A673 (cell line): ENCODE data around the gene SLC2A1. TPM values are rescaled to one million over a fixed set of nuclear protein-coding genes. Genes with fewer than 3 reads are reported as not detected.

Experiments used
- BruUV-seq: library from RNA; stranded (reverse); fragments of 400-500 nt; replicated peaks from 2 replicates; lab custom pipeline; 2021; lab: Mats Ljungman, UMichigan
- CTCF ChIA-PET: fragments of 300-600 bp; sonication (Branson Sonifier 250); formaldehyde crosslinking; loops from one replicate; lab custom pipeline; 2022; ENCODE audit warnings: antibody characterized with exemption; lab: Charles Lee
- POLR2A ChIA-PET: fragments of 300-600 bp; sonication (Branson Sonifier 250); formaldehyde crosslinking; loops from one replicate; lab custom pipeline; 2022; ENCODE audit warnings: antibody characterized with exemption; ENCODE audit not compliant: low non-redundant PET; lab: Charles Lee
- DNase-seq: peaks from one replicate; pipeline ENCODE4 v3.0.0-alpha.2; 2015; ENCODE audit warnings: low spot score
- H3K27ac ChIP-seq: fragments of 200-600 bp; sonication (generic); 2 replicates; pipeline ENCODE4 v1.5.1; 2016; ENCODE audit warnings: mixed run types, low read depth, mild to moderate bottlenecking, mixed read lengths, antibody characterized with exemption, low read length; ENCODE audit not compliant: poor library complexity, severe bottlenecking
- H3K27me3 ChIP-seq: fragments of 200-600 bp; sonication (generic); replicated peaks from 2 replicates; pipeline ENCODE4 v1.6.1; 2017; ENCODE audit warnings: mixed run types, low read depth, mild to moderate bottlenecking, mixed read lengths, antibody characterized with exemption, low read length; ENCODE audit not compliant: insufficient read depth, poor library complexity
- H3K36me3 ChIP-seq: fragments of 200-600 bp; sonication (generic); 2 replicates; pipeline ENCODE4 v1.6.1; 2016; ENCODE audit warnings: mixed run types, mild to moderate bottlenecking, mixed read lengths, antibody characterized with exemption, low read length; ENCODE audit not compliant: insufficient read depth, poor library complexity, severe bottlenecking
- H3K4me1 ChIP-seq: fragments of 200-600 bp; sonication (generic); 2 replicates; pipeline ENCODE4 v1.6.1; 2017; ENCODE audit warnings: mixed run types, mild to moderate bottlenecking, mixed read lengths, antibody characterized with exemption, low read length; ENCODE audit not compliant: insufficient read depth, poor library complexity, severe bottlenecking
- H3K4me3 ChIP-seq: fragments of 200-600 bp; sonication (generic); 2 replicates; pipeline ENCODE4 v1.5.1; 2016; ENCODE audit warnings: low read depth, mixed run types, mild to moderate bottlenecking, mixed read lengths, low read length; ENCODE audit not compliant: poor library complexity, severe bottlenecking
- H3K9me3 ChIP-seq: fragments of 200-600 bp; sonication (generic); 2 replicates; pipeline ENCODE4 v1.6.1; 2016; ENCODE audit warnings: mixed run types, low read depth, mild to moderate bottlenecking, mixed read lengths, antibody characterized with exemption, low read length; ENCODE audit not compliant: poor library complexity, severe bottlenecking
- EZH2 ChIP-seq: fragments of 200-600 bp; sonication (generic); IDR thresholded peaks from 2 replicates; pipeline ENCODE4 v1.6.1; 2017; ENCODE audit warnings: borderline replicate concordance, low read depth, mild to moderate bottlenecking, mixed read lengths, antibody characterized with exemption, low read length; ENCODE audit not compliant: poor library complexity, severe bottlenecking
- intact Hi-C: fragments of 100-400 bp; cut with micrococcal nuclease; formaldehyde crosslinking; loops from one replicate; pipeline ENCODE4 v1.10.0; 2022; ENCODE audit not compliant: unreplicated experiment
- total RNA-seq: library from RNA; stranded (reverse); gene quantifications from 2 replicates; pipeline ENCODE4 v1.2.3, GENCODE V29; 2021
- TF ChIP-seq, protein P1 (sequence below): fragments of 300-800, 200-600 bp; sonication (generic); conservative IDR thresholded peaks from 2 replicates; pipeline ENCODE4 v1.5.1; 2017; ENCODE audit warnings: low read depth, mild to moderate bottlenecking, antibody characterized with exemption, low read length, moderate library complexity, mixed read lengths

Gene SLC2A1
- total RNA-seq, 1 experiment from 2014 or later, result 36.7 TPM

DNA sequence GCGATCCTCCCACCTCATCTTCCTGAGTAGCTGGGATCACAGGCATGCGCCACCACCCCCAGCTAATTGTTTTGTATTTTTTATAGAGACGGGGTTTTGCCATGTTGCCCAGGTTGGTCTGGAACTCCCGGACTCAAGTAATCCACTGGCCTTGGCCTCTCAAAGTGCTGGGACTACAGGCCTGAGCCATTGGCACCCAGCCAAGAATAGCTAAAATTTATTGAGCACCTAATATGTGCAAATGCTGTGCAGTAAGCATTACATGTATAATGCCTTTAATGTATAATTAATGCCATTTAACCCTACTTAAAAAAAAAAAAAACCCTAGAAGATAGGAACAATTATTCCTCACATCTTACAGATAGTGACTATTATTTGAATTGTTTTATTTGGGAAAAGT is 69.4 kb downstream of the SLC2A1 start:
- no peaks in the 10 kb centered on the region for H3K4me1 ChIP-seq
- ChIA-PET CTCF (no interaction called here), POLR2A (no interaction called here)
- H3K9me3 ChIP-seq, result no peaks in the 10 kb centered on the region
- no peaks in the 10 kb centered on the region for H3K36me3 ChIP-seq
- TF ChIP-seq, protein P1, sequence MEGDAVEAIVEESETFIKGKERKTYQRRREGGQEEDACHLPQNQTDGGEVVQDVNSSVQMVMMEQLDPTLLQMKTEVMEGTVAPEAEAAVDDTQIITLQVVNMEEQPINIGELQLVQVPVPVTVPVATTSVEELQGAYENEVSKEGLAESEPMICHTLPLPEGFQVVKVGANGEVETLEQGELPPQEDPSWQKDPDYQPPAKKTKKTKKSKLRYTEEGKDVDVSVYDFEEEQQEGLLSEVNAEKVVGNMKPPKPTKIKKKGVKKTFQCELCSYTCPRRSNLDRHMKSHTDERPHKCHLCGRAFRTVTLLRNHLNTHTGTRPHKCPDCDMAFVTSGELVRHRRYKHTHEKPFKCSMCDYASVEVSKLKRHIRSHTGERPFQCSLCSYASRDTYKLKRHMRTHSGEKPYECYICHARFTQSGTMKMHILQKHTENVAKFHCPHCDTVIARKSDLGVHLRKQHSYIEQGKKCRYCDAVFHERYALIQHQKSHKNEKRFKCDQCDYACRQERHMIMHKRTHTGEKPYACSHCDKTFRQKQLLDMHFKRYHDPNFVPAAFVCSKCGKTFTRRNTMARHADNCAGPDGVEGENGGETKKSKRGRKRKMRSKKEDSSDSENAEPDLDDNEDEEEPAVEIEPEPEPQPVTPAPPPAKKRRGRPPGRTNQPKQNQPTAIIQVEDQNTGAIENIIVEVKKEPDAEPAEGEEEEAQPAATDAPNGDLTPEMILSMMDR, result no peak
- TF ChIP-seq EZH2, result no peak
- H3K4me3 ChIP-seq, result no peak overlapping the region
- no TSS peak for BruUV-seq
- DNase-seq, result no peak
- intact Hi-C loops, result no loop called here
- H3K27me3 ChIP-seq, result no peaks in the 10 kb centered on the region
- no peak overlapping the region for H3K27ac ChIP-seq

DNA sequence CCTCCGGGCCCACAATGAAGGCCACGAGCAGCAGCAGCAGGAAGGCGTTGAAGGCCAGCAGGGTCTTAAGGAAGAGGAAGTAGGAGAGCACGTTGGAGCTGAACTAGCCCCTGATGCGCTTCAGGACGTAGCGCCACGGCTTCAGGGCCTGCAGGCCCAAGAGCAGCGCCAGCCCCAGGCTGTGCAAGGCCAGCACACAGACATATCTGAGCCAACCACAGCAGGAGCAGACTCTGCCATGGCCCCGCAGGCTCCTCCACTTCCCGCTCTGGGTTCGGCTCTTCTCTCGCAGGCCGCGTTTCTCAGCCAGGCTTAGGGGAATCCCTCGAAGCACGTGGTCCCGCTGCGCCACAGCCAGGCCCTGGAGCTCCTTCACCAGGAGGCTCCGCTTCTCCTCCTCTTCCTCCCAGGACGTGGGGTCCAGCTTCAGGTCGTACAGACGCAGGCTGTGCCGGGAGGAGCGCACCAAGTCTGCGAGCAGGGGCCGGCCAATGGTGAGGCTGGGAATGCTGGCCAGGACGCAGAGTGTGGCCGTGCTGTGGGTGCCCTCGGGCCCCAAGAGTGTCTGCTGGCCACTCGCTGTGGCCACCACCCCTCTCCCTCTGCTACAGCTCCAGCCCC is 70.5 kb downstream of the SLC2A1 start:
- Histone ChIP-seq H3K4me1 (no peaks in the 10 kb centered on the region), H3K27ac (no peak overlapping the region), H3K27me3 (no peaks in the 10 kb centered on the region), H3K36me3 (no peaks in the 10 kb centered on the region), H3K9me3 (no peaks in the 10 kb centered on the region), H3K4me3 (no peak overlapping the region)
- DNase-seq, result no peak
- intact Hi-C loops, result no loop called here
- ChIA-PET CTCF (no interaction called here), POLR2A (no interaction called here)
- TF ChIP-seq, protein P1, result no peak
- TF ChIP-seq EZH2, result no peak
- BruUV-seq, result no TSS peak

DNA sequence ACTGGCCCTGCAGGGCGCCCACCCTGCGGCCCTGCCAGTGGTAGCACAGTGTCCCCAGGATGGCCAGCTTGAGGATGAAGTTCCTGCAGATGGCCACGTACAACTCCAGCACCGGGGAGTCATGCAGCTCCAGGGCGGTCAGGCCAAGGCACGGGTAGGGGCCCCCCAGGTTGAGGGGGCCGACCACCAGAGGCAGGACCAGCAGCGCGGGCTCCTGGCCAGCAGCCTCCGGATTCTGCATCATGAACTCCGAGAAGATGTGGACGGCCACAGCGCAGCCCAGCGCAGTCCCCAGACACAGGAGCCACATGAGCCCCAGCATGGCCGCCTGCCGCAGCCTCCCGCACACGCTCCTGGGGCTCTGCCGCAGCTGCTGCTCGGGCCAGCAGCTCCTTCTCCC is 71.3 kb downstream of the SLC2A1 start:
- Histone ChIP-seq H3K9me3 (no peaks in the 10 kb centered on the region), H3K27ac (no peak overlapping the region), H3K4me1 (no peaks in the 10 kb centered on the region), H3K4me3 (no peak overlapping the region), H3K27me3 (no peaks in the 10 kb centered on the region), H3K36me3 (no peaks in the 10 kb centered on the region)
- CTCF ChIA-PET, result no interaction called here
- POLR2A ChIA-PET, result no interaction called here
- no TSS peak for BruUV-seq
- TF ChIP-seq, protein P1, result no peak
- TF ChIP-seq EZH2, result no peak
- DNase-seq, result no peak
- intact Hi-C loops, result no loop called here
